C4-2B (cell line): ENCODE data around the gene ELP2.
A peak's percentile ranks its signal among the peaks of the same experiment; 100 is the strongest.

ENCODE experiments used
- H3K27ac ChIP-seq: fragments of 450-650 bp; 2 replicates; pipeline ENCODE4 v1.5.1; 2017
- ZFX ChIP-seq: fragments of 450-650 bp; IDR thresholded peaks from 2 replicates; pipeline ENCODE4 v1.6.1; 2017
- TF ChIP-seq, protein P1 (sequence below): fragments of 450-650 bp; conservative IDR thresholded peaks from 2 replicates; pipeline ENCODE4 v1.5.1; 2017; ENCODE audit warnings: mild to moderate bottlenecking

ELP2 gene

GRCh38 chr18:36177913-36178312 is 48.2 kb downstream of the ELP2 start:
- no peak for TF ChIP-seq ZFX
- TF ChIP-seq, protein P1, sequence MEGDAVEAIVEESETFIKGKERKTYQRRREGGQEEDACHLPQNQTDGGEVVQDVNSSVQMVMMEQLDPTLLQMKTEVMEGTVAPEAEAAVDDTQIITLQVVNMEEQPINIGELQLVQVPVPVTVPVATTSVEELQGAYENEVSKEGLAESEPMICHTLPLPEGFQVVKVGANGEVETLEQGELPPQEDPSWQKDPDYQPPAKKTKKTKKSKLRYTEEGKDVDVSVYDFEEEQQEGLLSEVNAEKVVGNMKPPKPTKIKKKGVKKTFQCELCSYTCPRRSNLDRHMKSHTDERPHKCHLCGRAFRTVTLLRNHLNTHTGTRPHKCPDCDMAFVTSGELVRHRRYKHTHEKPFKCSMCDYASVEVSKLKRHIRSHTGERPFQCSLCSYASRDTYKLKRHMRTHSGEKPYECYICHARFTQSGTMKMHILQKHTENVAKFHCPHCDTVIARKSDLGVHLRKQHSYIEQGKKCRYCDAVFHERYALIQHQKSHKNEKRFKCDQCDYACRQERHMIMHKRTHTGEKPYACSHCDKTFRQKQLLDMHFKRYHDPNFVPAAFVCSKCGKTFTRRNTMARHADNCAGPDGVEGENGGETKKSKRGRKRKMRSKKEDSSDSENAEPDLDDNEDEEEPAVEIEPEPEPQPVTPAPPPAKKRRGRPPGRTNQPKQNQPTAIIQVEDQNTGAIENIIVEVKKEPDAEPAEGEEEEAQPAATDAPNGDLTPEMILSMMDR, result no peak
- peak overlapping the region; percentile 49; the same call in 1 of the 2 replicates for H3K27ac ChIP-seq

DNA sequence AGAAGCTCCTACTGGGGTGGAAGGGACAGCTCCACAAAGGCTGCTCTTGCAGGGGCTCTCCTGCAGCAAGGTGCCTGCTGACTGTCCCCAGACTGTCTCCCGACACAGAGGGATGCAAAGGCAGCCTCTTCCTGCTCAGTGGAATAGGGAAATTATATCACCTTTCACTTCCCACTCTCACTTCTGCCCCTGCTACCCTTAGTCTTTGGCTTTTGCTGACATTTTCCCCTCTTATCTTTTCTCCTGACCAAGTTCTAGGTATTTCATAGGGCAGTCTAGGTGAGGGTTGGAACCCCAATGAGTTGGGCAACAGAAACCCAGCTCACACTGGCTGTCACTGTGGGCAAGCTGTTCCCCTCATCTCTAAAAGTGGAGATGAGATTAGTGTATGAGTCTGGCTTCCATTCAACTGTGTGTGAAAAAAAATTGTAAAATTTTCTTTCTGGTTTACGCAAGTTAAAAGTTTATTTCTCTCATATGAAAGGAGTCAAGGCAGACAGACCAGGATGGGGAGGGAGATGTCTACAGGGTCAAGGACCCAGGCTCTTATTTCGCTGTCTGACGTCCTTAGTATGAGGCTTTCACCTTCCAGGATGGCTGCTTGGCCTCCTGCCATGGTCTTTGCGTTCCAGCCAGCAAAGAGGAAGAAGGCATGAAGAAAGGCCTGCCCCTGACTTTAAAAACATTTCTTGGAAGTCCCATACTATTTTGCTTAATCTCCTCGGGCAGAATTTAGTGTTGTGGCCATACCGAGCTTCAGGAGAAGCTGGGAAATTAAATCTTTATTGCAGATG is 50.1 kb downstream of the ELP2 start:
- TF ChIP-seq ZFX, result no peak
- TF ChIP-seq, protein P1, result no peak
- no peak overlapping the region for H3K27ac ChIP-seq

DNA sequence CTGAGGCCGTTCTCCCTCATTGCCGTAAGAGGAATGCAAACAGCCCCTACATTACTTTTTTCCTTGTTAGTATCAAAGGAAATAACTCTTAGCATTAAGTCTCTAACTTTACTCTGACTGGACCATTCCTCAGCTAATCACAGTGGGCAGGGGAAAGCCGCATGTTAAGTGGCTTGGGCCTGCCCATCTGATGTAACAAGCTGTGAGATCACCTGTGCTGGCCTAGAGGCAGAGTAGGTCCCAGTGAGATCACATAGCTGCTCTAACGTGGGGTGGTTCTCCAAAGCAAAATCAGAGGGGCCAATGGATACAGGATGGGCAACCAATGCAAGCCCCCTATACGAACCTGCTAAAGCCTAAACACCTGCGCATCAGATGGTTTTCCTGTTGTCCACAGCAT is 51.7 kb downstream of the ELP2 start:
- H3K27ac ChIP-seq, result no peak overlapping the region
- TF ChIP-seq, protein P1, result no peak
- TF ChIP-seq ZFX, result no peak

GRCh38 chr18:36181898-36182506 is 52.3 kb downstream of the ELP2 start:
- TF ChIP-seq ZFX, result no peak
- TF ChIP-seq, protein P1, result no peak

GRCh38 chr18:36183033-36183432 is 53.3 kb downstream of the ELP2 start:
- TF ChIP-seq ZFX, result no peak
- TF ChIP-seq, protein P1, result no peak
- no peak overlapping the region for H3K27ac ChIP-seq

More at GRCh38 chr18:36181898-36182506, 52.3 kb downstream of the ELP2 start:
- no peak overlapping the region for H3K27ac ChIP-seq

- no peak overlapping the region for H3K27ac ChIP-seq
- TF ChIP-seq, protein P1, result no peak
- TF ChIP-seq ZFX, result no peak
These were observed 54.3 kb downstream of the ELP2 start for GRCh38 chr18:36183987-36184386.

DNA sequence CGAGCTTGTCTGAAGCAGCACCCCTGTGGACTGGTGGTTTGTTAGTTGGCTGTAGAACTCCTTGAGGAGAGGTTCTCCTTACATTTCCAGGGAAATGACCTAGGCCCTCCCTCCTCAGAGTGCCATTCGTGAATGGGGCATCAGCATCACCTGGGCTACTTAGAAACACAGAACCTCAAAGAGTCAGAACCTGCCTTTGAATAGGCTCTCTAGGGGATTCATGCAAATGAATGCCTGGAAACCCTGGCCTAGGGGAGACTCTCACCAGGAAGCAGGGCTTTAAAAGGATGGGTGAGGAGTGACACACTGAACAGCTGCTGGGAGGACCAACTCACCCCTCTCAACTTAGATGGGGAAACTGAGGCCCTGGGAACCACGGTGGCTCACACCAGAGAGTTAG is 55.5 kb downstream of the ELP2 start:
- no peak overlapping the region for H3K27ac ChIP-seq
- TF ChIP-seq ZFX, result no peak
- TF ChIP-seq, protein P1, result no peak
